NCI-H2107 (cell line): ENCODE measurements around the gene SLC9C1.

Experiments
- DNase-seq: peaks from one replicate; lab custom pipeline; 2025; lab: John Stamatoyannopoulos, UW

SLC9C1 gene

GRCh38 chr3:112306825-112307224 lies 12.8 kb upstream of the SLC9C1 start:
- no peak for DNase-seq

DNA sequence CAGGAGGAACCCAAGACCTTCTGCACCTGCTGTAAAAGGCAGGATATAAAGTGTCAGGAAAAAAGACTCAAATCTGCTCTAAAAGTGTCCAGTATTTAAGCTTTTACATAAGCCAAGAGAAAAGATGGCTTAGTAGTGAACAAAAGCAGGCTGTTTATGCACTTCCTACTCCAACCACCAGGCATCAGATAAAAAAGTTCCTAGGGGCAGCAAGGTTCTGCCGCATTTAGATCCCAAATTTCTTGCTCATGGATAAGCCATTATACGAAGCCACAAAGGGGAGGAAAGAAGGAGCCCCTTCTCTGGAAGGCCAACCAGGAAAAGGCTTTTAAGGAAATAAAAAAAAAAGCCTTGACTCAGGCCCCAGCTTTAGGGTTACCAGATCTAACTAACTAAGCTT lies 10.6 kb upstream of the SLC9C1 start:
- no peak for DNase-seq

DNA sequence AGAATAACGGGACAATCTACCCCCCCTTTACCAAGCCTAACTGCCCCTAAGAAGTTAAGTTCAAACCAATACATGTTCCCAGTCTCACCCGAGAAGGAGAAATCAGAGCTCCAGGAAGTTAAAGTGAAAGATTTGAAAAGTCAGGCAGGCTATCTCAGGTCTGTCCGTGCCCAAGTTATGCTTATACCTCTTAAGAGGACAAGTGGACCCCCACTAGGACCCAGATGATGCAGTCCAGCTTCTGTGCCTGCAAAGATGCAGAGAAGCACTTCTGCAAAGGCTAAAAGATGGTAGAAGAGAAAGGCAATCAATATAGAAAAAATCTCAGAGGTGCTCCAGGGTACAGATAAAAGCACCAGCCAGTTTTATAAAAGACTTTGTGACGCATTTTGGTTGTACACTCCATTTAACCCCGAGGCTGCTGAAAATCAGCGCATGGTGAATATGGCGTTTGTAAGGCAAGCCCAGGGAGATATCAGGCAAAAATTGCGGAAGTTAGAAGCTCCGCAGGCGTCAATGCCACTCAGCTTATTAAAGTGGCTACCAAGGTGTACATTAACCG lies 9.8 kb upstream of the SLC9C1 start:
- DNase-seq = no peak

DNA sequence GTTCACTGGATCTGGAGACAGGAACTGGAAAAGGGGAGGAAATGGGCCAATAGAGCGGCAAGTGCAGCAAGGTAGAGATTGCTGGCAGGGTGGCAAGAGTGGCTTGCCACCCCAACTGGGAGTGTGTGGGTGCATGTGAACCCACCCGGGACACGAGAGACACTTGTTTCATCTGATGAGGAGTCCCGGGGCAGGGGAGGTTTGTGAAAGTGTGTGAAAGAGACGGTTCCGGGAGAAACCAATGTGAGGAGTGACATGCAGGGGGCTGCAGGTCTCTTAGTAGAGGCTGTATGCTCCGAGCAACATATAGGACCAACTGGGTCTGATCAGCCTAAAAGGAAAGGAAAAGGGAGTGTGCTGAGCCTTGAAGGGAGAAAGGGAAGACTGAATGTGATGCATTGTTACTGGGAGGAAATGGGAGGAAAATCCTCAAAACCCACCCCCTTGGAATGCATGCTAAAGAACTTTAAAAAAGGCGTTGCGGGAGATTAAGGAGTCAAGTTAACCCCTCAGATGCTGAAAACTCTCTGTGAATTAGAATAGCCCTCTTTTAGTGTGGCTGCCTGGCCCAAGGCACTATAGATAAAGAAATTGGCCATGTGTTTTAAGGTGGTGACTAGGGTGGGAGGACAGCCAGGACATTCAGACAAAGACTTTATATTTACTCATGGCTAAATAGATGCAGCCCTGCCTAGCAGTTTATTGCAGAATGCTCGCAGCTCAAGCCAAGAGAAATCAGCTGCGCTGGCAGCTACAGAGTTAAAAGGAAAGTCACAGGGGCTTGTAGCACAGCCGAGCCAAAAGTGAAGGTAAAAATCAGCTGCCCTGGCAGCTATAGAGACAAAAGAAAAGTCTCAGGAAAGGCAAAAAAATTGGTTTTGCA lies 9.1 kb upstream of the SLC9C1 start:
- no peak for DNase-seq

DNA sequence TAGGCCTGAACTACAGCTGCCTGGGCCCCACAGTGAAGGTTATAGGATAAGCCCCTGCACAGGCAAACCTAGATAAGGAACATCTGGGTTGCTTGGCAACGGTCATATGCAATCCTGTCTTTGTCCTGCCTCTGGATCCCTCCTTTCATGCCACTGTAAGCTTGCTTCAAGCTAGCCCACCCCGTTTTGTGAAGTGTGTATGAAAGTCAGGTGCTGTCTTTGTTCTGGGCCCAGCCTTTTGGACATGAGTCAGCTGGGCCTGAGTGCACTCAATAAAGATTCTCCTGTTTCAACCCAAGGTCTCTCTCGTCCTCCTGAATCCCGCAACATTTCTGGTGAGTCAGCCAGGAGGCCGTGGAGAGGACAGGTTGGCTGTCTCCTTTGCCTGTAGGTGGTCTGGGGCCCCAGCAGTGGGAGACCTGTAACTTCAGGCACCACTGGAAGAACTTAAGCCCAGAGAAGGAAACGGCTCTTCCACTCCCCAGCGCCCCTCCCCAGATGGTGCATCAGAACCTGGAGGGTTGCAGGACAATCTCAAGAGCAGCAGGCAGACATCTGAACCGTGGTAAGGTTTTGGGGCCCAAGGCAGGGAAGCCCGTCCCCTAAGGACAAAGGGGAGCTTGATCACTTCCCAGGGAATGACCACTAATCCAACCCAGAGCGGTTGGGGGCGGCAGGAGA lies 8.3 kb upstream of the SLC9C1 start:
- DNase-seq = no peak

- no peak for DNase-seq
These were observed 4.8 kb upstream of the SLC9C1 start for GRCh38 chr3:112298781-112299180.

DNA sequence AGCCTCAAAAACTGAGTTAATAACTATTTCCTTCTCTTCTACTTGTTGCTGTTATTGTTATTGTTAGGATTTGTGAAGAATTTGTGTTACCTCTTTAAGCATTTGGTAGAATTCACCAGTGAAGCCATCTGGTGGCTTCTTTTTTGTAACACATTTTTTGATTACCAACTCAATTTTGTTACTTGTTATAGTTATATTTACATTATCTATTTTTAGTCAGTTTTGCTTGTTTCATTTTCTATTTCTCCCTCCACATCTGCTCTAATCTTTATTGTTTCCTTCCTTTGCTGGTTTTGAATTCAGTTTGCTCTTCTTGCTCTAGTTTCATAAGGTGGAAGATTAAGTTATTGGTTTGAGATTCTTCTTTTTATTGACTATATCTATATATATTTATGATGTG lies 3.7 kb upstream of the SLC9C1 start:
- DNase-seq = no peak

- DNase-seq = no peak
These were observed 5.0 kb downstream of the SLC9C1 start for GRCh38 chr3:112289011-112289410.

- no peak for DNase-seq
These were observed 13.8 kb downstream of the SLC9C1 start for GRCh38 chr3:112280266-112280665.

DNA sequence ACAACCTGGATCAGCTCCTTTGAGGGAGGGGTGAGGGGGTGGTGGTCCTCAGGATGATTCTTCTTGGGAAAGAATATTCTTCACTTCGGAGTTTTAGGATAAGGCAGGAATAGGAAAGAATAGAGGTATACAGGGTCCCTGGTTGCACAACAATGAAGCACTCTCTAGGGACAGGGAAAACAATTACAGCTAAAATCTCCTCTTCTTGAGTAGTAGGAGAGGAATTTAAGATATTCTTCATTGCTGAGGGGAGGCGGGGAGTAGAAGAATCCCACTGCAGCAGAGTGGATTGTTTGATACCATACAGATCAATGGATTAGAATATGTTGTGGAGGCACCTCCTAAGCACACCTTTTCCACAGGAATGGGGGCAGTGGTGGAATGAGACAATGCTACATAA lies 20.5 kb downstream of the SLC9C1 start:
- DNase-seq = no peak

DNA sequence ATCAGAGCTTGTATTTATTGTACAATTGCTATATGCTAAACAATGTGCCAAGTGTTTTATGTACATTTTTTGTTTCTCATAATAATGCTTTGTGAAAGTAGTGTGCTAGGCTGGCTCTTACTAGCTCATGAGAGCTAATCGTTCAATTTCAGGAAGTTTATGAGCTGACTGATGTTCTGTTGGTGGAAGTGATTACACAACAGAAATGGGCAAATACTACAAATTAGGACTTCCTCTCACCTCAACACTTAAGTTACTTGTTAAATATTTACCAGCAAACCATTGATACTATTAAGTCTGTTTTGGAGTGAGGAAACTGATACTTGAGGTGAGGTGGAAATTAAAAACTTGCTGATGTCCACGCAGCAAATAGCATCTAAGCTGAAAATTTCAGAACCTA lies 32.3 kb downstream of the SLC9C1 start:
- DNase-seq = no peak

DNA sequence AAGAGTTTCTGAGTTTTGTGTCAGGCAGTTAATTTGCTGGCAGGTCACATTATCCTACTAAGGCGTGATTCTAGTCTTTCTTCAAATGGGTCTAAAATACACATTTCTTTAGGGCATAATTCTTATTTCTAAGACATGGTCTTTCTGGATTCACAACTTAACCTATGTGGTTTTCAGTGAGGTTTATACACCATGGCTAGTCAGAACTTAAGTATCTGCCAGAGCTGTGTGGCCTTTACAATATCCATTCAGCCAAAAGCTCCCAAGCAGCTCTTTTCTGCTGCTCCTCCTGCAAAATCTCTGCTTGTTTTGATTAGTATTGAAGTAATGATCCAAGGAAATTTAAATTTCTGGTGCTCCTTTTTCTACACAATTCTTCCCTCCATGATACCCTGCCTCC lies 33.5 kb downstream of the SLC9C1 start:
- no peak for DNase-seq

DNA sequence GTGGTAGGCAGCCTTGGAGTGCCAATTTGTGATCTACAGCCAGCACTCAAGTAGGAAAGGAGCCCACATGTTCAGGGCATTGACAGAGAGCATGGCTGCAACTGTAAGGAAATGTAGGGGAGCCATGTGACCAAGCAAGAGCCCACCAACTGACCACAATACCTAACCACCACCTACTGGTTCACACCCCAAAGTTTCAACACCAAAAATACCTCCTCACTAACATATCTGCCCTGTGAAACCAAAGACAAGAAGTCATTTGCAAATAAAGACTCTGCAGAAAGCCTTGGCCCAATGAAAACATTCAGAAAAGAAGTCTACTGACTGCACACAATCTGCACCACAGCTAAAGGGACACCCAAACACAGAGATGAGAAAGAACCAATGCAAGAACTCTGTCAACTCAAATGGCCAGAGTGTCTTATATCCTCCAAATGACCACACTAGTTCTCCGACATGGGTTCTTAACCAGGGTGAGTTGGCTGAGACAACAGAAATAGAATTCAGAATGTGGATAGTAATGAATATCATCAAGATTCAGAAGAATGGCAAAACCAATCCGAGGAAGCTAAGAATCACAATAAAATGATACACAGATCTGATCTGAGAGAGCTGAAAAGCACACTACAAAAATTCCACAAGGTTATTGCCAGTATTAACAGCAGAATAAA lies 40.6 kb downstream of the SLC9C1 start:
- no peak for DNase-seq

GRCh38 chr3:112247900-112248299 lies 46.1 kb downstream of the SLC9C1 start:
- DNase-seq = no peak

DNA sequence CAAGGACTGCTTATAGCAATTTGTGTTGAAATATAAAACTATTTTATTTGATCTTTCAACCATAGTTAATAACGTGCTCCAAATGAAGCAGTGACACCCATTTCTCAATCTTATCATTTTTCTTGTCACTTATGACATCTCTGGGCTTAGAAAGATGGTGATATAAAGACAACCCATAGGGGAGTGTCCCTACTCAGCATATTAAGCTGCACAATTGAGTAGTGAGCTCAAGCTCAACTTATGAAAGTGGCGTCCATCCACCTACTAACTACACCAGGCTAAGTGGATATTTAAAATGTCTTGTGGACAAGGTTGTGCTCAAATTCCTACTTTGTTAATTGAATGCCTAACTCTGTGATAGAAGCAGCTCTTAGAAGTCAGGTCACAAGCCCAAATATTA lies 46.7 kb downstream of the SLC9C1 start:
- no peak for DNase-seq

DNA sequence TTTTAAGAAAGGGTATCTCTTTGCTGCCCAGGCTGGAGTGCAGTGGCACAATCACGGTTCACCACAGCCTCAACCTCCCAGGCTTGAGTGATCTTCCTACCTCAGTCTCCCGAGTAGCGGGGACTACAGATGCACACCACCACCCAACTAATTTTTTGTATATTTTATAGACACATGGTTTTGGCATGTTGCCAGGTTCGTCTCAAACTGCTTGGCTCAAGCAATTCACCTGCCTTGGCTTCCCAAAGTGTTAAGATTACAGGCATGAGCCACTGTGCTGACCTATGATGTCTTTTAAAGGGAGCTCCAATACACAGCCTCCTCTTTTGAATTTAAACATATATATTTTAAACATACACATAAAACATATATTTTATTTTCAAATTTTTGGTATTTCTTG lies 60.9 kb downstream of the SLC9C1 start:
- DNase-seq = no peak

- DNase-seq = no peak
These were observed 62.3 kb downstream of the SLC9C1 start for GRCh38 chr3:112231727-112232126.

- DNase-seq = no peak
These were observed 64.0 kb downstream of the SLC9C1 start for GRCh38 chr3:112230033-112230432.

GRCh38 chr3:112228786-112229185 lies 65.2 kb downstream of the SLC9C1 start:
- DNase-seq = no peak

DNA sequence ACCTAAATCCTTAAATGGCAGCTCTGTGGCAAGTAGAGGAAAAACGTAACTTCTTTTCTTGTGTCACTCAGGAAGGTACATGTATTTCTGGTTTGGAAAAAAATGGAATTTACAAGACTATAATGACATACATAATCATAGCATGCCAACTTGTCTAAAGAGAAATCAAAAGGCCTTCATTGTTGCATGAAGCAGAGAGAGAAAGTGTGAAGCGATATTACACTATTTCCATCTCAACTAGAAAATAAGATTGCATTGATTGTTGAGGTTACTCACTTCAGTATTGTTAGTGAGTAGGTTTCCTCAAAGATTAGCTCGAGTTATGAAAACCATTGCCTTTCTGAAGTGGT lies 93.7 kb downstream of the SLC9C1 start:
- DNase-seq = no peak

DNA sequence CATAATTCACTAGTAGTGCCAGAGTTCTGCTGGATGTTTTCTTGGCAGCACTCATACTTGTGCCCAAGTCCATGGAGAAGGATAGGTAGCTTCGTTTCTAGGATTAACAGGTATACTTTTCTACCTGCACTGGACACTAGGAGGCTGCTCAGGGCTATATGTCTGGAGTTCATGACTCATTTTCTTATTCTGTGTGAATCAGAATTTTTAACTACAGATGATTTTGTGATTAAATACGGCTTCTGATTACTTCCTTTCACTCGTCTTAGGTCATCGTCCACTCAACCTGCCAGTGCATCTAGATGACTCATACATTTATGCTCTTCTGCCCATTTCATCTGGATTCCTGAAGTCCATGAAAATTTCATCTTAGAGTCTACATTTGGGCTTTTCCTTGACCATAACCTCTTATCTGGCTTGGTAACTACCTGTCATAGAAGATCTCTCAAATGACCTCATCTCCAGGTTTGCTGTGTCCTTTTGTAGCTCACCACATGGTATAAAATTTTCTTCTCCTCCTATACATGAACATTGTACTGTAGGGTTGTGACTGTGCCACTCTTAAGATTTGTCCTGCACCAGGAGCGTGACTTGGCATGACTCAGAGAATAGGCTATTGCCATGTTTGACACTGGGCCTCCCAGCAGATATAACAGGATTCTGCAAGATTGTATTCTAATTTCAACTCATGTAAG lies 94.2 kb downstream of the SLC9C1 start:
- no peak for DNase-seq

GRCh38 chr3:112197131-112197530 lies 96.9 kb downstream of the SLC9C1 start:
- no peak for DNase-seq
